HG03097 (cell line): ENCODE results near the gene ITGA6.

Source experiments
- ATAC-seq: cut with Tn5 transposase; IDR thresholded peaks from one replicate; pipeline ENCODE4 v1.9.1; 2021; ENCODE audit not compliant: unreplicated experiment, low FRiP score

ITGA6 gene

DNA sequence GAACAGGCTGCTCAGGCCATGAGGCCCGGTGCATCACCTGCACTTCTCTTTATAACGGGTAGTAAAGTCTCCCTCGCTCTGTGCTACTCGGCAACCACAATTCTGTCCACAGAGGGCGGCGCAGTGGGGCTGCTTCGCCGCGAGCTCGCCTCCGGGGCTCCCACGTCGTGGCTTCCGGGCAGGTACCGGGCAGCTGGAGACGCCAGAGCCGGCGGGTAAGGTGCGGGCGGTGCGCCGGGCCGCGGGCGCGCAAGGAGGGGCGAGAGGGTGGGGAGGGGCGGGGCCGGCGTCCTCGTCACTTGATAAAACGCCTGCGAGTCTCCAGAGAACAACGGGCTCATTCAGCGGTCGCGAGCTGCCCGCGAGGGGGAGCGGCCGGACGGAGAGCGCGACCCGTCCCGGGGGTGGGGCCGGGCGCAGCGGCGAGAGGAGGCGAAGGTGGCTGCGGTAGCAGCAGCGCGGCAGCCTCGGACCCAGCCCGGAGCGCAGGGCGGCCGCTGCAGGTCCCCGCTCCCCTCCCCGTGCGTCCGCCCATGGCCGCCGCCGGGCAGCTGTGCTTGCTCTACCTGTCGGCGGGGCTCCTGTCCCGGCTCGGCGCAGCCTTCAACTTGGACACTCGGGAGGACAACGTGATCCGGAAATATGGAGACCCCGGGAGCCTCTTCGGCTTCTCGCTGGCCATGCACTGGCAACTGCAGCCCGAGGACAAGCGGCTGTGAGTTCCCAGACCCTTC, at the start of gene ITGA6:
ITGA6 (plus strand) TSS at position 331 of the 734 bp plus-strand sequence.
- ATAC-seq = no peak

DNA sequence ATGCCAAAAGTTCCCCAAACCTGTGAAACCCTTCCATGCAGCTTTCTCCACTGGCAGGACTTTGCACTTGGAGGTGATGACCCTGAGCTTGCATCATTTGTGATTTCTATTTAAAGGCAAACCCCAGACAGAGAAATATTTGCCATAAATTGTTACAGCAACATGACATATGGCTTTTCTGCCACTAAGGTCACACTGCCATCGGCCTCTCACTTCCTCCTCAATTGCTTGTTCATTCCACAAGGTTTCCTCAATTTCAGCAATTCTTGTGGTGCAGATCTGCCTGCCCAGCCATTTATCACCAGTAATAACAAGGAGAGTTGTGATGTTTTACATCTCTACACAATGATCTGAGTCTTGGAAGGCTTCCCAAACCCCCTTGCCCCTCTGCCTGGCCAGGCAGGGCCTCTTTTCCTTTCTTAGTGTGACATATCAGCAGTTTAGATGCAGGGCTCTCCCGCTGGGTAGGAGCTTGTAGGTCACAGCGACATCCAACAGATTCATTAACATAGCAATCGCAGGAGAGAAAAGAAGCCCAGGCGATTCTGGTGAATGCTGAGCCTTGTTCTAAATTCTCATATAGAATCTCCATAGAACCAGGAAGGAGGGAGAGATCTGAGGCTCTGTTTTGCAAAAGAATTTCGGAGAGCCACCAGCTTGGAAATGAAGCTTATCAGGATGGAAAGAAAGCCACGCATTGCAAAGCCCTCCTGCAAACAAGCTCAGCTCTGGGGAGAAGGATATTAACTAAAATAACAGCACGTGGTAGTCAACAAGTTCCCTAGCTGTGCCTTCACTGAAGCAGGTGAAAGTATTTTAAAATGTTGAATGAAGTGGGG, 46.7 kb upstream of the ITGA6 start:
- no peak for ATAC-seq

DNA sequence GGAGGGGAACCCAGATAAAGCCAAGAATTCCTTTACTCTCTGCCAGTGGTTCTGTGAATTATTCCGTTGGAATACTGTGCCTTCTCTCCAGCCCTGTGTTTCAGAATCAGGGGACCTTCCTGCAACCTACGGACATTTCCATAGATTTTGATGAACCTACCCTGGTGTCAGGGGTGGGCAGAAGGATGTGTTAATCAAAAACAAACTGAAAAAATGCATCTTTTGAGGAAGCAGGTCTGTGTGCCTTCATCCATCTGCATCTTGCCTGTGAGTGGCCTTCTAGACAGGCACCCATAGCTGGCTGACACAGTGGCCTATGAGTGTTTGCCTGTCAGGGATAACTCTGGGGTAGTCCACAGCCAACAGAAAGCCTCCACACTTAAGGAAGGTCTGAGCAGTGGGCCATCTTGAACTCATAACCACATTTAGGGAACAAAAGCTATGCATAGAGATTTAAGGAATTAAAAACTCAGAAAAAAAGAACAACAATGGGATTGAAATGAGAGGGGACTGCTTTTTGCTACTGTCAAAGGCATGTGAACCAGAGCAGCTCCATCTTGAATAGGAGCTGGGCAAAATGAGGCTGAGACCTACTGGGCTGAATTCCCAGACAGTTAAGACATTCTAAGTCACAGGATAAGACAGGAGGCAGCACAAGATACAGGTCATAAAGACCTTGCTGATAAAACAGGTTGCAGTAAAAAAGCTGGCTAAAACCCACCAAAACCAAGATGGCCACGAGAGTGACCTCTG, 45.9 kb upstream of the ITGA6 start:
- ATAC-seq = no peak

DNA sequence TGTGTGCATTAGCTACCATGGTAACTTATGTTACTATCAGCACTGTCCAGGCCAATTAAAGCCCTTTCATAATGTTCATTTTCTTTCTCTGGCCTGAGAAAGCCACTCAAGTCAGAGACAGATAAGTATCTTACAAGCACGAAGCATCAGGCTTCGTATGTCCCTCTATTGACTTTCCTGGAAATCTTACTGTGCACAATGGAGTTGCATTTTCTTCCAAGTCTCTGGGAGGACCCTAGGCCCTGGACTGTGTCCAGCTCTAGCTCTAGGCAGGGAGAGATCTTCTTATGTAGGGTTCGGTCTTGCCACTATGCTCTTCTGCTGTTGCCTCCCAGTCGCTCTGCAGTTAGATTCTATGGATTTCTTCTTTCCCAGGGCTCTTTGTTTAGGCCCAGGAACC, 40.0 kb upstream of the ITGA6 start:
- no peak for ATAC-seq

DNA sequence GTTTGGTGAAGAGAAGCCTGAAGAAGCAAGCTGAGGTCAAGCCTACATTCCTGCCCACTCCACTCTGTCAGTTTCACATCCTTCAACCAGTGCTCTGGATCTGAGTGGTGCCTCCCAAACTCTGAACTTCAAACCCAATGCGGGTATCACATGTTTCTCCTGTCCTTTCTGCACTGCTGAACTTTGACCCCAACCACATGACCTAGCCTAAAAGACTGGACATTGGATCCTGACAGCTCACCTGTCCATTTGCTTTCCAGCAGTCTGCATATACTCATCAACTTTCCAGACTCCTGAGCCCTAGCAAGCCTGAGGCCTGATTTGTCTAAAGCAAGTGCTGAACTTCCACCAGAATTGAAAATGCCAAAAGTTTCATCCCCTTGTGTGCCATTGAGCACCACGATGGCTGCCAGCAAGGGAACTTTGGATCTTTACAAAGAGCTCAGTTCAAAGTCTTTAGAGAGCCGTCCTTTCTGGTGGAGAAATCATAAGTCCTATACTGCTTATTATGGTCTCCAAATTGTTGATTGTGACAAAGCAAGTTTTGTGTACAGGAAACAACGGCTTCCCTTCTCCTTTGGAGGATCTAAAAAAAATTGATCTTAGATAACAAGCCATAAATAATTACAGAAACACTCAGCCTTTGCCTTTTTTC, 37.6 kb upstream of the ITGA6 start:
- ATAC-seq = no peak

DNA sequence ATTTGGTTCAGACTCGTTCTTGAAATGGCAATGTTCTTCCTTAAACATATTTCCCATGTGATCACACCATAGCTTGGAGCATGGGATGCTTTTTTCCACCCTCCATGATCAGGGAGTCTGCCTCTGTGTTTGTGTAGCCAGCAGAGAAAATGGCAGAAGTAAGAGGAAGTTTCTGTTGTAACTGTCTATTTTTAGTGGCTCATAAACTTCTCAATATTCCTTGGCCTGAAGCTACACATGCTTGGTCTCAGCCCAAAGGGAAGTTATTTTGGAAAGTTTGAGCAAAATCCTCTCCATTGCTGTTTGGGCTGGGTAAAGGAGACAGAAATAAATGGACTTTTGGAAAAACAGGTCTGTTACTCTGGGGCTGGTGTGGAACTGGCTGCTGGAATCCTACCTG, 33.4 kb upstream of the ITGA6 start:
- ATAC-seq = no peak

DNA sequence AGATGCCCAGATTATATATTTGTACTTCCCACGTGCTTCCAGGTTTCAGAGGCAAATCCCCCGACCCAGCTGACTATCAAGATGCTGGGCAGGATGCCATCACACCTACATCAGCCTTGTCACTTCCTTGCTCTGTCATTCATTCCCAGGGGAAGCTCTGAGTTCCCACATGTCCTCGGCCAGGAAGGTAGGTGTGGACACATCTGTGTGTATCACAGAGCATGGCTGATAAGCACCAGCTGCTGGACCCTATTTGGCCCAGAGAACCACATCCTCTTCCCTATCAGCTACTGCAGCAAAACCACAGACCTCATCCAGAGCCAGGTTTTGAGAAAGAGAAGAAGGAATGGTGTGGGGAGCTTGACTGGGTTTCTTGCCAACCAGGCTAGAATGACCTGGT, 31.9 kb upstream of the ITGA6 start:
- no peak for ATAC-seq

DNA sequence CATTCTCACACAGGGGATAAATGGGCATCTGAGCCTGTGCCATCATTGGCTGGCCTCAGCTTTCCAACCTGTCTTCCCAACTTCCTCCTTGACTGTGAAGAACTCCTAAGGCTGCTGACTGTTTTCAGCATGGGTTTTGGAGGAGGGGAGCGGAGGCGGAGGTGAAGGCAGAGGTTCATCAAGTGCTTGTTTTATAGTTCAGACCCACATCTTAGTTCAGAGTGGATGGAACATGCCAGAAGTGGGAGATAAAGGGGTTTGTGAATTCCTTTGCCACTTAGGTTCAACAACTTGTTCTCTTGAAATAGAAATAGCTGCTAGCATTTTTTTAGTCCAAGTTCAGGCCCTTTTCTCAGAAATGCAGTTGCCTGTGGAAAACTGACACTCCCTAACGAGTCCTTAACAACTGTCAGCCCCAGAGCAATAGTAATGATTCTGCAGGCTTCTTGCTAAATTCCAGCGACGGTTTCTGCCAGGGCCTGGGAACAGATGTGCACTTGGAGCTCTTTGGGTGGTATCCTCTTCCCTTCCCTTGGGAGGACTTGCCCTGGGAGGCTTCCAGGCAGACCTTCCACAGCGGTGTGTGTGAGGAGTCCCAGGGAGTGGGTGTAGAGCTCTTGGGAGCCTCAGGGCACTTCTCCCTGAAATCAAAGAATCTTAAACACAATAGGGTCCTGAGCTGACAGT, 30.1 kb upstream of the ITGA6 start:
- ATAC-seq = no peak

DNA sequence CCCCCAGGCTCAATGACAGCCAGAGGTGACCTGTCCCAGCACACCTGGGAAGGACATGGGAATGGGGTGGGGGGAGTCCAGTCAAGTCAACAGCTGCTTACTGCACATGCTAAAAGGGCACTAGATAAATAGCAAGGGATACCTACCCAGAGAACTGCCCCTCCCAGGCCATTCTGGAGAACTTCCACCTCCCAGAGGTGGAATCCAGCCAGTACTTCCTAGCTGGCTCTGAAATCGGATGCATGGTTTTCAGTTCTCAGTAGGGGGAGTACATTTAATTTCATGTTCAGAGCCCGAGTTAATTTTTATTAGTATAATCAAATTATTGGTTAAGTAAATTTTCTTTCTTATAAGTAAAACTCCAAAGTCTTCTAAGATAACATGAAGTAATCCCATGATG, 28.9 kb upstream of the ITGA6 start:
- no peak for ATAC-seq

DNA sequence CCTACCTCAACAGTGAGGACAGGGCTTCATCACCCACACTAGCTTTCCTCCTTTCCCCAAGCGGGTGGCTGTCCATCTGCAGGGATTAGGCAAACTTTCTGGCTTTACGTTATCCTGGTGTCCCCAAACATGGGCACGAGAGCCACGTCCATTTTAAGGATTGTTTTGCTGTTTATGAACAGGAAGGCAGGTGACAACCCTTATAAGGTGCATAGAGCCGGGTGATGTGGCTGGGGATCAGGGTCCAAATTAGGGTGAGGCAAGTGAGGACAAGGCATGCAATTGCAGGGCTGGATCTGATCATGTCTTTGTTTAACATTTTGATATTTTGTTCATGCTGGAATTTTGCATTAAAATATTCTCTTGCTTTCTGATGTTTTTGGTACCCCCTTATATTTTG, 27.6 kb upstream of the ITGA6 start:
- no peak for ATAC-seq

DNA sequence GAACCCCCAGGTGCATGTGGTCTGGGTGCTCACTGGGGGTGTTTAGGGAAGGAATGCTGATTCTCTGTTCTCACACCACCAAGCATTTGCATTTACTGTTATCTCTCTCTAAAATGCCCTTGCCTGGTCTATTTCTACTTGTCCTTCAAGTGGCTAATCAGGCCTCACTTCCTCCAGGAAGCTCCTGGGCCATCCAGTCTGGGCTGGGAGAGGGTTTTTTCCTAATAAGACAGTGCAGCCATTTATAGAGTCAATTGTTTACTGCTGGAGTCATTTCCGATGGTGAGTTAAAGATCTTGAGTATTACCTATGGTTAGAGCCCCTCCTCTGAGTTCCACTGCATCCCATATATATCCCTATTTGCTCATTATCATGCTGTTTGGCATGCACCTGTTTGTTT, 25.2 kb upstream of the ITGA6 start:
- ATAC-seq = no peak

DNA sequence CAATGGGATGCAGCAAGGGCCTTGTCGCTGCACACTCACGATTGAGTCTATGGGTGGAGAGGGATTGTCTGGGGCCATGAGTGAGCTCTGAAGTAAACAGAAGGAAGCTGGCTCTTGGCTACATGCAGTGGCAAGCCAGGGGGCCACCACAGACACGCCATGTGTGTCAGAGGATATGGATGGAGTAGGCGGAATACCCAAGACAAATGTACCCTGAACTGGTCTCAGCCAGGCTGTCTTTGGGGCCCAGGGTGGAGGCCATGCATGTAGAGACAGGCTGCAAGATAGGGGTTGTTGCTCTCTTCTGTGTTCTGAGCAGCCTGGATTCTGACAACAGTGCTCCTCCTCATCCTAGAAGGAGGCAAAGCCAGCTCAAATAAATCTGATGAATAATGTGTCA, 24.0 kb upstream of the ITGA6 start:
- no peak for ATAC-seq

DNA sequence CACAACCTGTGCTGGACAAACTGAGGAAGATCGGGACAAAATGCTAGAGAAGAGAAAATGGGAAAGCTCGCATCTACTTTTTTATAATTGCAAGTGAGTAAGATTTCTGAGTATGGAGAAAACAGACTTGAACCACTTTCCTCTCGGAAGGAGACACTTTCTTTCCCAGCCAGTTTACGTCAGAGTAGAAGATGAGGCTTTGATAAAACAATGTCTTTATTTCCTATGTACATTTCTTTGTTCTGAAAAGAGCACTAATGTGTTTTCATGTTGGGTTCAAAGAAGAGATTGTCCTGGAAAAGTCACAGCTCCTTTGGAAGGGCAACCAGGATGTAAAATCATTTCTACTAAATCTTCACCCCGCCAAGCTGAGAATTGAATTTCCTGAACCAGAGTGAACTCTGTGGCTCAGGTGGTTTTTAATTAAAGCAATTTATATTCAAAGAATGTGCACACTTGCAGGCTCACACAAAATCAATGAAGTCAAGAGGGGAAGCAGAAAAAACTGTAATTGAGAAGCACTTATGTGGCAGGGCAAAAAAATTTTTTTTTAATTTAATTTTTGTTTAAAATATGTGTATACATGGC, 23.4 kb upstream of the ITGA6 start:
- ATAC-seq = no peak

DNA sequence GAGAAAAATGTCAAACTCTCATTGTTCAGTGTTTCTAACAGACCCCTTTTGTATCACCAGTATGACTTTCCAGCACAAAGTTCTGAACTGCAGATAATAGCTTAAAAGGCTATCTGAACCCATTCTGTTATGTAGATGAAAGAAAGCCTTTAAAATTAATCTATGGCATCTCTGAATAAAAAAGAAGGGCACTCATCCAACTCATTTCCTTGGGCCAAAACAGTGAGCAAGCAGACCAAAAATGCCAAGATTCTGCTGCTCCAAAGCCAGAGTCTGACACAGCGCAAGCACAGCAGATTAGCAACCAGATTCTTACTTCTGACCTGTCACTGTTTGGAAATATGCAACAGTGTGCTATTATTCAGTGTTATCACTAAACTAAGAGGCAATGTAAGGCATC, 22.6 kb upstream of the ITGA6 start:
- ATAC-seq = no peak

DNA sequence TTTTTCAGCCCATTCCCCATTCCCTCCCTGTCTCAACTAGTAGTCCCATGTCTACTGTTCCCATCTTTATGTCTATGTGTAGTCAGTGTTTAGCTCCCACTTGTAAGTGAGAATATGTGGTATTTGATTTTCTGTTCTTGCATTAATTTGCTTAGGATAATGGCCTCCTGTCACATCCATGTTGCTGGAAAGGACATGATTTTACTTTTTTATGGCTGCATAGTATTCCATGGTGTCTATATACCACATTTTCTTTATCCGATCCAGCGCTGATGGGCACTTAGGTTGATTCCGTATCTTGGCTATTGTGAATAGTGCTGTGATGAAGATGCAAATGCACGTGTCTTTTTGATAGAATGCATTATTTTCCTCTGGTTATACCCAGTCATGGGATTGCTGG, 21.7 kb upstream of the ITGA6 start:
- no peak for ATAC-seq

DNA sequence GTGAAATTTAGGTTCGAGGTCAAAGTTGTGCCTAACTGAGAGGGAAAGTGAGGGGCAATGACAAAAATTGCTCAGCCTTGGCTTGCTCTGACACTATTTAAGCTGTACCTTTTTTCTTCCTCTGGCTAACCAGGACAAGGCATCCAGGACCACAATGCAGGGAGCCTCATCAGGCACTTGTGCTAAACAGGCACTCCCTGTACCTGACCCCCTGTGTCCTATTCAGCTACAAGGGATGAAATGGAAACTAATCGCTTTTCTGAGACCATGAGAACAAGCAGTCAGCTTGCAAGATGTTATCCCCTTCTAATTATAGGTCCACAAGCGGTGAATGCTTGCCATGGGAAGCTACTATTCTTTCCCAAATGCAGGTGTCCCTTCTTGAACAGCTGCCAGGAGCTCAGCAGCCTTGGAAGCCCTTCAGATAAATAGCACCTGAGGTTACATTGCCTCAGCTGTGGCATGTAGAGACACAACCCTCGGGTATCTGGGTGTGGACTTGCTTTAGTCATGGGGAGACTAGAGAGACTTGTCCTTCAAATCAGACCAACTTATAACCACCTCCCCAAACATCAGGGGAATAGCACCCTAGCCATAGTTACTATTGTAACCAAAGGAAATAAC, 19.1 kb upstream of the ITGA6 start:
- ATAC-seq = no peak

DNA sequence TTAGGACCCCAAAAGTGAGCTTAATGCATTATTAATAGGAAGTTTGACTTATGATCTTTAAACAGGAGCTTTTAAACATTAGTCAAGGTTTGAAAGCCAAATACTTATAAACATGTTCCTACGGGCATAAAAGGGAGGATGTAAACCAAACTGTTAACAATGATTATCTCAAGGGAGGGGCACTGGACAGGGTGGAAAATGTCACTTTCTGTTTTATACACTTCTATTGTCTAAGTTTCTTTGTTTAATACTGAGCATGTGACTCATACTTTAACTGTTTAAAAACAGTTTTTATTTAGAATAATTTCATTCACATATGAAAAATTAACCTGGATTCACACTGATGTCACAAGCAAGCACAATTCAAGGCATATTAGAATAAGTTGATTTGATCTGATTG, 18.3 kb upstream of the ITGA6 start:
- no peak for ATAC-seq

DNA sequence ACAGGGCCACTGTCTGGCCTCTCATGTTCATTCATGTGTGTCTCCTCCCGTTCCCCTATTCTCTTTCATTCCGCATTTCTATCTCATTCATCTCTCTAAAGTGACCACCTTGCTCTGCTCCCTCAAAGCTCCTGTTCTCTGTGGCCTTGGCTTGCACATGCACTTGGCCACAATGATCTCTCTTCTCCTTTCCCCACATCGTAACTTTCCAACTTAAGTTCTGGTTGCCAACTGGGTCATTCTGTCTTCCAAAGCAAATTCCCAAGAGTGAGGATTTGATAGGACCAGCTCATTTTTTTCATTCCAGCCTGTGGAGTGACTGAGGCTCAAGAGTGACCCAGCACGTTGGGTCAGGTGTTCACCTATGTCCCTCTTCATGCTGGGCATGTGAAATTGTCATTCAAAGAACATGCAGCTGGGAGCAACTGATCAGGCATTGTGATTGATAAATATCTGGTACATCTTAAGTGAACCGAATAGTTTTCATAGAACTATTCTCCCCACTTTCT, 14.3 kb upstream of the ITGA6 start:
- no peak for ATAC-seq

DNA sequence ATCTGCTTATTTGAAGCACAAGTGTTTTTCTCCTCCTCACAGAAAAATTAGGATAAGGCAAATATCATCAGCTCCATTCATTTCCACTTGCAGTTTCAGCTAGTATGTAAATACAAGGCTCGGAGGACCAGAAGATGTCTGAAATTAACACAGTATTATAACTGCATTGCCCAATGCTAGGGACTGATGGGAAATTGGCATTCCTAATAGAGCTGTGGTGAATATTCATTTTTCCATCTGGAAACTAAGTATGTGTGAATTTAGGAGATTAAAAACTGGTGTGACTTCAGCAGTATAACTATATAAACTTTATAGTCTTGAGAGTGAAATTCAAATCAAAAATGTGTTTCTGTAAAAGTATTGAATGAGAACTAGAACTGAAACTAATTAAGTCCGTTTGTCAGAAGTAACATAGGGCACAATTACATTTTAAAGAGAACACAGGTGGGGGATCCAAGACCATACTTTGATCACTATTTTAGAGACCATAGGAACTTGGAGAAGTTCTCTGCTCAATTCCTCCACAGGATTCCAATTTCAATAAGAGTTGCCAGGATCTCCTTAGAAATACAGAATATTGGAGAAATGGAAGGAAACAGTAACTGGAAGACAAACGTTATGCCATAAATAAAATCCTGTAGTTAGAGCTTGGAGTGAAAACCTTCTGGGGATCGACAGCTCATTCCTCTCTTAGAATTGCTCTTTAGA, 12.1 kb upstream of the ITGA6 start:
- no peak for ATAC-seq
